Tibial nerve (tissue), 4 donors: ENCODE measurements around the gene NTRK1. TPM values are rescaled to one million over a fixed set of nuclear protein-coding genes. Genes with fewer than 3 reads are reported as not detected.

Source experiments
- DNase-seq, 2 donors: peaks; one replicate each; pipeline ENCODE4 v3.0.0-alpha.2; 2019; ENCODE audit warnings: low spot score in 2 of 2
- H3K27ac ChIP-seq, 4 donors: fragments of 200-600 bp; sonication (generic) in 3 of 4; one replicate each; pipeline ENCODE4 v1.5.1; 2017 to 2019; ENCODE audit warnings: mild to moderate bottlenecking in 1 of 4
- H3K27me3 ChIP-seq, 2 donors: fragments of 200-600 bp; sonication (generic) in 1 of 2; one replicate each; pipeline versions ENCODE4 v1.5.1 to v1.6.0; 2017 to 2019
- H3K36me3 ChIP-seq, 3 donors: fragments of 200-600 bp; sonication (generic); one replicate each; pipeline ENCODE4 v1.5.1; 2018 to 2019
- H3K4me1 ChIP-seq, 4 donors: fragments of 200-600 bp; sonication (generic) in 3 of 4; one replicate each; pipeline ENCODE4 v1.5.1; 2017 to 2019
- H3K4me3 ChIP-seq, 4 donors: fragments of 200-600 bp; sonication (generic) in 3 of 4; one replicate each; pipeline ENCODE4 v1.5.1; 2017 to 2019; ENCODE audit warnings: mild to moderate bottlenecking in 1 of 4, moderate library complexity in 1 of 4
- H3K9me3 ChIP-seq, 4 donors: fragments of 200-600 bp; sonication (generic) in 3 of 4; one replicate each; pipeline ENCODE4 v1.5.1; 2017 to 2019
- EP300 ChIP-seq, 2 donors: sonication (generic); formaldehyde crosslinking; IDR thresholded peaks; one replicate each; pipeline ENCODE4 v1.6.1; 2017; ENCODE audit warnings: antibody characterized with exemption in 2 of 2, mild to moderate bottlenecking in 1 of 2
- POLR2A ChIP-seq, 2 donors: fragments of 450-650 bp; IDR thresholded peaks; one replicate each; pipeline ENCODE4 v1.6.1; 2017; ENCODE audit warnings: antibody characterized with exemption in 2 of 2, mild to moderate bottlenecking in 2 of 2, moderate library complexity in 2 of 2
- WGBS, 2 donors: methylation state at CpG; one replicate each; pipeline ENCODE4 v1.1.5; 2018; 5-methylcytosine and 5-hydroxymethylcytosine counted together
- total RNA-seq, 4 donors: library from RNA; depleted of rRNA; stranded (reverse); fragments of >200 nt; gene quantifications; one replicate each; pipeline ENCODE4 v1.1.0, GENCODE V29; 2016
- TF ChIP-seq, protein P1 (sequence below), 5 experiments: fragments of 200-600 bp in 3 of 5; fragments of 450-650 bp in 2 of 5; sonication (generic) in 3 of 5; IDR thresholded peaks; one replicate each; pipeline ENCODE4 v1.5.1; 2016 to 2019; ENCODE audit warnings: antibody characterized with exemption in 5 of 5, mild to moderate bottlenecking in 3 of 5, moderate library complexity in 2 of 5

NTRK1 gene
- total RNA-seq, 4 donors from 2014 or later: 0.22 to 0.42 (median 0.39) TPM; not detected in 1

GRCh38 chr1:156821801-156822200 is 38.9 kb upstream of the NTRK1 start:
- 58 to 64% methylated on average over 4 of the region's 4 CpGs for WGBS, 2 donors
- DNase-seq: no peak
- no peak overlapping the region for H3K27ac ChIP-seq
- no peaks in the 10 kb centered on the region for H3K36me3 ChIP-seq
- H3K9me3 ChIP-seq: no peaks in the 10 kb centered on the region
- H3K27me3 ChIP-seq: no peaks in the 10 kb centered on the region
- TF ChIP-seq, protein P1, sequence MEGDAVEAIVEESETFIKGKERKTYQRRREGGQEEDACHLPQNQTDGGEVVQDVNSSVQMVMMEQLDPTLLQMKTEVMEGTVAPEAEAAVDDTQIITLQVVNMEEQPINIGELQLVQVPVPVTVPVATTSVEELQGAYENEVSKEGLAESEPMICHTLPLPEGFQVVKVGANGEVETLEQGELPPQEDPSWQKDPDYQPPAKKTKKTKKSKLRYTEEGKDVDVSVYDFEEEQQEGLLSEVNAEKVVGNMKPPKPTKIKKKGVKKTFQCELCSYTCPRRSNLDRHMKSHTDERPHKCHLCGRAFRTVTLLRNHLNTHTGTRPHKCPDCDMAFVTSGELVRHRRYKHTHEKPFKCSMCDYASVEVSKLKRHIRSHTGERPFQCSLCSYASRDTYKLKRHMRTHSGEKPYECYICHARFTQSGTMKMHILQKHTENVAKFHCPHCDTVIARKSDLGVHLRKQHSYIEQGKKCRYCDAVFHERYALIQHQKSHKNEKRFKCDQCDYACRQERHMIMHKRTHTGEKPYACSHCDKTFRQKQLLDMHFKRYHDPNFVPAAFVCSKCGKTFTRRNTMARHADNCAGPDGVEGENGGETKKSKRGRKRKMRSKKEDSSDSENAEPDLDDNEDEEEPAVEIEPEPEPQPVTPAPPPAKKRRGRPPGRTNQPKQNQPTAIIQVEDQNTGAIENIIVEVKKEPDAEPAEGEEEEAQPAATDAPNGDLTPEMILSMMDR (IDR thresholded peaks at IDR 0.05): no peak
- no peak for TF ChIP-seq POLR2A (IDR thresholded peaks at IDR 0.05)
- no peak for TF ChIP-seq EP300 (IDR thresholded peaks at IDR 0.05)
- H3K4me3 ChIP-seq: no peak overlapping the region
- H3K4me1 ChIP-seq: no peaks in the 10 kb centered on the region

GRCh38 chr1:156822680-156823079 is 38.0 kb upstream of the NTRK1 start:
- no peak overlapping the region for H3K4me3 ChIP-seq
- TF ChIP-seq, protein P1 (IDR thresholded peaks at IDR 0.05): no peak
- no peak for TF ChIP-seq EP300 (IDR thresholded peaks at IDR 0.05)
- no peak for TF ChIP-seq POLR2A (IDR thresholded peaks at IDR 0.05)
- no peak for DNase-seq
- H3K4me1 ChIP-seq: no peaks in the 10 kb centered on the region
- no peaks in the 10 kb centered on the region for H3K27me3 ChIP-seq
- H3K9me3 ChIP-seq: no peaks in the 10 kb centered on the region
- no peak overlapping the region for H3K27ac ChIP-seq
- 78 to 92% methylated on average over 1 of the region's 1 CpG for WGBS, 2 donors
- no peaks in the 10 kb centered on the region for H3K36me3 ChIP-seq

GRCh38 chr1:156823210-156823790 is 37.4 kb upstream of the NTRK1 start:
- H3K4me1 ChIP-seq: no peaks in the 10 kb centered on the region
- H3K36me3 ChIP-seq: no peaks in the 10 kb centered on the region
- WGBS, 2 donors: 89 to 98% methylated on average over 5 of the region's 5 CpGs
- no peaks in the 10 kb centered on the region for H3K9me3 ChIP-seq
- H3K27ac ChIP-seq: no peak overlapping the region
- H3K4me3 ChIP-seq: no peak overlapping the region
- no peak for DNase-seq
- TF ChIP-seq, protein P1 (IDR thresholded peaks at IDR 0.05): no peak
- TF ChIP-seq POLR2A (IDR thresholded peaks at IDR 0.05) (no peak), EP300 (IDR thresholded peaks at IDR 0.05) (no peak)
- H3K27me3 ChIP-seq: no peaks in the 10 kb centered on the region

- no peaks in the 10 kb centered on the region for H3K9me3 ChIP-seq
- TF ChIP-seq POLR2A (IDR thresholded peaks at IDR 0.05): no peak
- TF ChIP-seq EP300 (IDR thresholded peaks at IDR 0.05): no peak
- TF ChIP-seq, protein P1 (IDR thresholded peaks at IDR 0.05): no peak
- no peak overlapping the region for H3K27ac ChIP-seq
- WGBS, 2 donors: 40 to 45% methylated on average over 1 of the region's 1 CpG
- H3K4me3 ChIP-seq: no peak overlapping the region
- DNase-seq: no peak
- H3K27me3 ChIP-seq: no peaks in the 10 kb centered on the region
- H3K4me1 ChIP-seq: no peaks in the 10 kb centered on the region
- no peaks in the 10 kb centered on the region for H3K36me3 ChIP-seq
Observed at GRCh38 chr1:156826630-156827029, 34.0 kb upstream of the NTRK1 start.

DNA sequence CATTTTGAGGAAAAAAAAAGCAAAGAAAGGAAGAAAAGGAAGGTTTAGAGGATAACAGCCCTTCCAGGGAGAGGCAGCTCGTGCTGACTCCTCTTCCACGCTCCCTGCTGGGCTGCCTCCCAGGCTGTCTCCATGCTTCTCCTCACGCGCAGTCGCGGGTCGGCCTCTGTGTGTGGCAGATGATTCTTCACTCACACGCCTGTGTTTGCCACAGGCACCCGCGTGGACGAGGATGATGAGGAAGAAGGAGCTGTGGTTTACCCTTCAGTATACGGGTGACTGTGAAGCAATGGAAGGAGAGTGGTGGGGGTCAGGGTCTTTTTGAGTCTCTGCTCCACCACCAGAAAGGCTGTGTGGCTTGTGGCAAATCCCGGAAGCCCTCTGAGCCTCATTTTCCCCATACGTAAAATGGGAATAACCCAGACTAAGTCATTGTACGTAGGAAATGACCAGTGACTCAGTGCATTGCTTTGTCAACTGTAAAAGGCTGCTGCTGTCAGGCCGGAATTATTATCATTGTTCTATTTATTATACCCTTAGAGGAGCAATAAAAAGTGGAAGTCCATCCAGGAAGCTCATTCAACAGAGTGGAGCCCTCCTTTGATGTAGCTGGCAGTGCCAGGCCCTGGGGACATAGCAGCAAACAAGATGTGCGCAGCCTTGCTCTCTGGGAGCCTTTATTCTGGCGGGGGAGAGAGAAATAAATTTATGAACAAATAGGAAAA is 32.1 kb upstream of the NTRK1 start:
- H3K36me3 ChIP-seq: no peaks in the 10 kb centered on the region
- WGBS, 2 donors: 63 to 70% methylated on average over 18 of the region's 18 CpGs
- DNase-seq: no peak
- H3K9me3 ChIP-seq: no peaks in the 10 kb centered on the region
- no peak overlapping the region for H3K4me3 ChIP-seq
- H3K4me1 ChIP-seq: no peaks in the 10 kb centered on the region
- H3K27me3 ChIP-seq: peaks cover 0 to 9% of the 10 kb centered on the region in 2 donors
- TF ChIP-seq, protein P1 (IDR thresholded peaks at IDR 0.05): no peak
- TF ChIP-seq POLR2A (IDR thresholded peaks at IDR 0.05): no peak
- TF ChIP-seq EP300 (IDR thresholded peaks at IDR 0.05): no peak
- H3K27ac ChIP-seq: no peak overlapping the region
